Progenitor cell of endocrine pancreas (in vitro differentiated cells): ENCODE measurements around the gene KDM4B. TPM values are rescaled to one million over a fixed set of nuclear protein-coding genes. Genes with fewer than 3 reads are reported as not detected.
"Not testable (repeated sequence)": the region's sequence is repeated elsewhere in the genome, so short reads cannot be mapped to it uniquely, and the experiment has no call there.

ENCODE experiments used
- DNase-seq: peaks from one replicate; pipeline ENCODE4 v3.0.0; 2021; ENCODE audit warnings: low spot score; ENCODE audit not compliant: unreplicated experiment
- H3K27ac Mint-ChIP-seq: 2 replicates; pipeline ENCODE4 v1.8.0; 2021; ENCODE audit warnings: mild to moderate bottlenecking, moderate library complexity, mixed read lengths
- H3K27me3 Mint-ChIP-seq: 2 replicates; pipeline ENCODE4 v1.8.0; 2021; ENCODE audit warnings: mixed read lengths
- H3K36me3 Mint-ChIP-seq: 2 replicates; pipeline ENCODE4 v1.8.0; 2022; ENCODE audit warnings: mixed read lengths; ENCODE audit not compliant: insufficient read depth
- H3K4me1 Mint-ChIP-seq: 2 replicates; pipeline ENCODE4 v1.8.0; 2021; ENCODE audit warnings: low read depth, mixed read lengths
- H3K4me3 Mint-ChIP-seq: 2 replicates; pipeline ENCODE4 v1.8.0; 2021; ENCODE audit warnings: low read depth, mild to moderate bottlenecking, moderate library complexity, mixed read lengths
- H3K9me3 Mint-ChIP-seq: 2 replicates; pipeline ENCODE4 v1.8.0; 2021; ENCODE audit warnings: low read depth, mixed read lengths
- CTCF ChIP-seq: fragments of 200-600 bp; sonication (generic); IDR thresholded peaks from one replicate; pipeline ENCODE4 v1.5.0; 2021; ENCODE audit warnings: antibody characterized with exemption, mild to moderate bottlenecking; ENCODE audit not compliant: unreplicated experiment
- total RNA-seq: library from RNA; stranded (reverse); gene quantifications from 2 replicates; pipeline ENCODE4 v1.2.1, GENCODE V29; 2021

Gene KDM4B
- total RNA-seq, 1 donor from 2014 or later, result 59.6 TPM

GRCh38 chr19:5164845-5165696, 196.2 kb downstream of the KDM4B start:
- not testable (repeated sequence) for H3K36me3 Mint-ChIP-seq, H3K4me3 Mint-ChIP-seq, H3K27ac Mint-ChIP-seq, H3K9me3 Mint-ChIP-seq, H3K4me1 Mint-ChIP-seq, DNase-seq, H3K27me3 Mint-ChIP-seq

GRCh38 chr19:5165697-5166019, 196.7 kb downstream of the KDM4B start:
- Mint-ChIP-seq H3K4me3 (no peak overlapping the region), H3K4me1 (peaks cover 2% of the 10 kb centered on the region), H3K36me3 (no peaks in the 10 kb centered on the region), H3K27me3 (peaks cover 5% of the 10 kb centered on the region), H3K27ac (no peak overlapping the region), H3K9me3 (no peaks in the 10 kb centered on the region)
- no peak for TF ChIP-seq CTCF
- DNase-seq, result no peak

- Mint-ChIP-seq H3K9me3 (no peaks in the 10 kb centered on the region), H3K36me3 (no peaks in the 10 kb centered on the region), H3K4me3 (no peak overlapping the region), H3K27me3 (peaks cover 5% of the 10 kb centered on the region), H3K4me1 (peaks cover 2% of the 10 kb centered on the region), H3K27ac (no peak overlapping the region)
- no peak for DNase-seq
- no peak for TF ChIP-seq CTCF
Observed at GRCh38 chr19:5166262-5166661, 197.3 kb downstream of the KDM4B start.

- Mint-ChIP-seq H3K4me1 (peaks cover 6% of the 10 kb centered on the region), H3K4me3 (no peak overlapping the region), H3K27ac (peak overlapping the region; percentile 85), H3K36me3 (no peaks in the 10 kb centered on the region), H3K9me3 (no peaks in the 10 kb centered on the region), H3K27me3 (peaks cover 5% of the 10 kb centered on the region)
- peak; percentile 51 for TF ChIP-seq CTCF
- DNase-seq, result peak; percentile 36
Observed at GRCh38 chr19:5170329-5170745, 201.4 kb downstream of the KDM4B start.

GRCh38 chr19:5171711-5172110, 202.8 kb downstream of the KDM4B start:
- Mint-ChIP-seq H3K27me3 (peaks cover 5% of the 10 kb centered on the region), H3K36me3 (no peaks in the 10 kb centered on the region), H3K9me3 (no peaks in the 10 kb centered on the region), H3K4me3 (no peak overlapping the region), H3K4me1 (peaks cover 6% of the 10 kb centered on the region), H3K27ac (peak overlapping the region; percentile 51)
- no peak for DNase-seq
- TF ChIP-seq CTCF, result no peak
